GM12892 (cell line): ENCODE results near the gene ATP10A.

Experiments used
- POLR2AphosphoS5 ChIP-seq: IDR thresholded peaks from 2 replicates; pipeline ENCODE4 v1.6.1; 2011; ENCODE audit warnings: low read depth, low read length, control low read depth
- TAF1 ChIP-seq: IDR thresholded peaks from 2 replicates; pipeline ENCODE4 v1.6.1; 2011; ENCODE audit warnings: low read depth, mild to moderate bottlenecking, control low read depth, low read length, borderline replicate concordance

DNA sequence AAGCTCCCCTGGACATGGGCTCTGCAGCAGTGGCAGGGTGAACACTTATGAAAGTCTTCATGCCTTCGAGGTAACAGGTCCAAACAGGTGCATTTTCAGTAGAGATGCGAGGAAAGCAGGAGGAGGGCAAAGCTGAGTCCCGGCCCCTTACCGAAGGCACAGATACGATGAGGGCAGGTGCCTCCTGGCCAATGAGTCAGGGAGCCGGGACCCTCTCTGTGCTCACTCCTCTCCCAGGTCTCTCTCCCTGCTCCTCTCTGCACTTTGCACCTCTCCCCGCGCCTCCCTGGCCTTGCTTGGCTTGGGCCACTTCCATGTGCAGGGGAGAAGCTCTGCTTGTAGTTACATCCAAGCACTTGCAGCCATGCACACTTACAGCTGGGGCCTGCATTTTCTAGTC lies 187.1 kb downstream of the ATP10A start:
- TF ChIP-seq TAF1 = no peak
- TF ChIP-seq POLR2AphosphoS5 = no peak
